Neural progenitor cell (in vitro differentiated cells): ENCODE results near the gene ZNF462.

Experiments
- CTCF ChIP-seq: fragments of 200-600 bp; sonication (generic); IDR thresholded peaks from 2 replicates; pipeline ENCODE4 v1.5.1; 2017; ENCODE audit warnings: antibody characterized with exemption, mild to moderate bottlenecking
- EZH2 ChIP-seq: fragments of 200-600 bp; sonication (generic); IDR thresholded peaks from 2 replicates; pipeline ENCODE4 v1.6.1; 2017; ENCODE audit warnings: antibody characterized with exemption, mild to moderate bottlenecking, moderate library complexity

DNA sequence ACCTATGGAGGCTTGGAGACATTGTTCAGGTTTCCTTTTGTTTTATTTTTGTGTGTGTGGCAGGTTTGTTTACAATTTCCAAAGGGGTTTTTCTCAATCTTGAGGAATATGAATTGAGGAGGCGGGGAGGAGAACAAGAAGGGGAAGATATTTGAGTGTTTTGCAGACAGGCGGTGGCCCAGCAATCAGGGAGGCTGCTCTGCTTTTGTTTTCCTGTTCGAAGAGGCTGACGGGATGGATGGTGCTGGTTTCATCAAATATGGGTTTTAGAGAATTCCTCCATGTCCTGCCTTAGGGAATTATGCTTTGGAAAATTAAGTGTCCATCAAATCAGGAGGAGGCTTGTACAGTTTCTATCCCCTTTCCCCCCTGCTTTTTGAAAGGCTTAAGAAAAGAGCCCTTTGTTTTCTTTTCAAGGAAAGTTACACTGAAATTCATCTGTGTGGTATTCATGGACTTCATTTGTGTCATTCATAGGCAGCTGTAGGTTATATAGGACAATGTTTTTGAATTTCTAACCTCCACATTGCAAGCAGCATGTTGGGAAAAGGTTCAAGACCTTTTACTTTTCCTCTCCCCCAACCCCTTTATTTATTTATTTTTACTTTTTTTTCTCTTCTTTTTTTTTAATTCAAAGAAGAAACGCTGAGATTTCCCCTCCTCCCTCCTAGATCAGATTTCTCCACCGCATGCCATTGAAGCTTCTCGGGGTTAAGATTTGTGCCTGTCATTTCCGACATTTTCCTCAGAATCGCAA lies 107.4 kb downstream of the ZNF462 start:
- no peak for TF ChIP-seq EZH2
- TF ChIP-seq CTCF, result no peak
